ENCODE results near the gene DPYD.

DPYD gene

GRCh38 chr1:97524211-97524610 is 396.6 kb downstream of the DPYD start:
- TF ChIP-seq CTCF (conservative IDR thresholded peaks at IDR 0.05; ENCODE audit: low read depth) = no peak
- no peak overlapping the region for H3K27ac ChIP-seq
- no peak for DNase-seq (ENCODE audit: low spot score)
- ChIA-PET CTCF (interaction anchor here (0.6 kb wide), 1 partner anchor 1607 kb away, joined by 3 read pairs; no protein-coding TSS in a partner anchor), POLR2A (ENCODE audit: low non-redundant PET) (no interaction called here)

GRCh38 chr1:97516588-97516987 is 404.2 kb downstream of the DPYD start:
- H3K27ac ChIP-seq = no peak overlapping the region
- ChIA-PET POLR2A (ENCODE audit: low non-redundant PET) (no interaction called here), CTCF (no interaction called here)
- TF ChIP-seq CTCF (conservative IDR thresholded peaks at IDR 0.05; ENCODE audit: low read depth) = no peak
- DNase-seq (ENCODE audit: low spot score) = no peak

GRCh38 chr1:97508653-97509218 is 412.1 kb downstream of the DPYD start:
- no peak for TF ChIP-seq CTCF (conservative IDR thresholded peaks at IDR 0.05; ENCODE audit: low read depth)
- ChIA-PET CTCF (no interaction called here), POLR2A (ENCODE audit: low non-redundant PET) (no interaction called here)
- no peak for DNase-seq (ENCODE audit: low spot score)
- H3K27ac ChIP-seq = no peak overlapping the region

GRCh38 chr1:97507863-97508262 is 413.0 kb downstream of the DPYD start:
- DNase-seq (ENCODE audit: low spot score) = no peak
- H3K27ac ChIP-seq = no peak overlapping the region
- CTCF ChIA-PET = no interaction called here
- POLR2A ChIA-PET (ENCODE audit: low non-redundant PET) = no interaction called here
- no peak for TF ChIP-seq CTCF (conservative IDR thresholded peaks at IDR 0.05; ENCODE audit: low read depth)

- H3K27ac ChIP-seq = no peak overlapping the region
- POLR2A ChIA-PET (ENCODE audit: low non-redundant PET) = no interaction called here
- DNase-seq (ENCODE audit: low spot score) = no peak
- CTCF ChIA-PET = no interaction called here
- no peak for TF ChIP-seq CTCF (conservative IDR thresholded peaks at IDR 0.05; ENCODE audit: low read depth)
These were observed 414.5 kb downstream of the DPYD start for GRCh38 chr1:97506368-97506767.

- no peak for DNase-seq (ENCODE audit: low spot score)
- POLR2A ChIA-PET (ENCODE audit: low non-redundant PET) = no interaction called here
- no peak overlapping the region for H3K27ac ChIP-seq
- TF ChIP-seq CTCF (conservative IDR thresholded peaks at IDR 0.05; ENCODE audit: low read depth) = no peak
- CTCF ChIA-PET = no interaction called here
These were observed 415.0 kb downstream of the DPYD start for GRCh38 chr1:97505816-97506215.

GRCh38 chr1:97505289-97505688 is 415.5 kb downstream of the DPYD start:
- ChIA-PET CTCF (no interaction called here), POLR2A (ENCODE audit: low non-redundant PET) (no interaction called here)
- no peak for TF ChIP-seq CTCF (conservative IDR thresholded peaks at IDR 0.05; ENCODE audit: low read depth)
- H3K27ac ChIP-seq = no peak overlapping the region
- no peak for DNase-seq (ENCODE audit: low spot score)
